NCI-H2227 treated with DMSO at 0.1 percent for 48 hours (cell line): ENCODE data around the gene WASF3.

ENCODE experiments used
- DNase-seq: peaks from one replicate; lab custom pipeline; 2025; lab: John Stamatoyannopoulos, UW

Gene WASF3

GRCh38 chr13:26681036-26681435 lies 123.6 kb downstream of the WASF3 start:
- no peak for DNase-seq

GRCh38 chr13:26682606-26683005 lies 125.1 kb downstream of the WASF3 start:
- no peak for DNase-seq

DNA sequence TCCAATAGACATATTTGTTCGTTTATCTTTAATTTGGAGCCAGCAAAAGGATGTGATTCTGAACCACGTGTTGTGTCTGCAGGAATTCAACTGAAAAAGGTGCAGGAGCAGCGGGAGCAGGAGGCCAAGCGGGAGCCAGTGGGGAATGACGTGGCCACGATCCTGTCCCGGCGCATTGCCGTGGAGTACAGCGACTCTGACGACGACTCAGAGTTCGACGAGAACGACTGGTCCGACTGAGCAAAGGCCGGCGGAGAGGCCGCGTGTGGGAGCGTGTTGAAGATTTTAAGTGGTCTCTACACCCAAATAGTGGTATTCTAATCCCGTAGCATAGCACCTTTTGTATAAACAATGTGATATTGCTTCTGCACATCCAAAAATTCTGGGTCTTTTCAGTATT lies 128.1 kb downstream of the WASF3 start:
- DNase-seq: no peak

- DNase-seq: no peak
These were observed 128.8 kb downstream of the WASF3 start for GRCh38 chr13:26686285-26686684.

DNA sequence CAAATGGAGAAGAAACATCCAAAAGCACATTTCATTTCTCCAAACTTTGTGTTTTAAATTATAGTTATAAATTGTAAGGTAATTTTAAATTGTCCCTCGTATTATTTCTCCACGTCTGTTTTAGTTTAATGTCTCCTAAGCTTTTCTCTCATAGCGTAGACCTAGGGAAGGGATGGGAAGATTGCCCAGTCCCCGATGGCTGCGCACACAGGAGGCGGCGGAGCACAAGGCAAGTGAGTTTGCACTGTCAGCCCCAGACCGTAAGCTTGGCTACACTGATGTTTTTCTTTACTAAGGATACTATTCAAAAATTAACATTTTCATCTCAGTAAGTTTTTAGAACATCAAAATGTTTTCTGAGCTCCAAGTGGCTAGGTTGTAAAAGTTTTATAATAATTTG lies 130.8 kb downstream of the WASF3 start:
- no peak for DNase-seq

GRCh38 chr13:26688980-26689379 lies 131.5 kb downstream of the WASF3 start:
- DNase-seq: no peak

- DNase-seq: no peak
These were observed 136.4 kb downstream of the WASF3 start for GRCh38 chr13:26693749-26694463.

GRCh38 chr13:26694609-26695359 lies 137.3 kb downstream of the WASF3 start:
- no peak for DNase-seq

DNA sequence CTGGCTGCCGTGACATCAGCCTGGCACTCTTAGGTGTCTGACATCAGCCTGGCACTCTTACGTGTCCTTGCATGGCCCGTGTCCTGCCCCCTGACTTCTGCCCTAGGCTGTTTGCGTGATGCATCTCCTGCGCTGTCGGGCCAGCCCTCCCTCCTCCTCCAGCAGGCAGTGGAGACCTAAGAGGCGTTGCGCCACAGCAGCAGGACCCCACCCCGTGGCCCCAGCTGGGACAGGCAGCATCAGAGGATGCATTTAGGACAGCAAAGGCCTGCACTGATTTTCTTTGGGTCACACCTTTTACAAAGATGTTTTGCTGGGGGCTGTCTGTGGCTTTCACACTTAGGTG lies 137.8 kb downstream of the WASF3 start:
- DNase-seq: no peak

GRCh38 chr13:26695891-26696311 lies 138.4 kb downstream of the WASF3 start:
- DNase-seq: no peak

DNA sequence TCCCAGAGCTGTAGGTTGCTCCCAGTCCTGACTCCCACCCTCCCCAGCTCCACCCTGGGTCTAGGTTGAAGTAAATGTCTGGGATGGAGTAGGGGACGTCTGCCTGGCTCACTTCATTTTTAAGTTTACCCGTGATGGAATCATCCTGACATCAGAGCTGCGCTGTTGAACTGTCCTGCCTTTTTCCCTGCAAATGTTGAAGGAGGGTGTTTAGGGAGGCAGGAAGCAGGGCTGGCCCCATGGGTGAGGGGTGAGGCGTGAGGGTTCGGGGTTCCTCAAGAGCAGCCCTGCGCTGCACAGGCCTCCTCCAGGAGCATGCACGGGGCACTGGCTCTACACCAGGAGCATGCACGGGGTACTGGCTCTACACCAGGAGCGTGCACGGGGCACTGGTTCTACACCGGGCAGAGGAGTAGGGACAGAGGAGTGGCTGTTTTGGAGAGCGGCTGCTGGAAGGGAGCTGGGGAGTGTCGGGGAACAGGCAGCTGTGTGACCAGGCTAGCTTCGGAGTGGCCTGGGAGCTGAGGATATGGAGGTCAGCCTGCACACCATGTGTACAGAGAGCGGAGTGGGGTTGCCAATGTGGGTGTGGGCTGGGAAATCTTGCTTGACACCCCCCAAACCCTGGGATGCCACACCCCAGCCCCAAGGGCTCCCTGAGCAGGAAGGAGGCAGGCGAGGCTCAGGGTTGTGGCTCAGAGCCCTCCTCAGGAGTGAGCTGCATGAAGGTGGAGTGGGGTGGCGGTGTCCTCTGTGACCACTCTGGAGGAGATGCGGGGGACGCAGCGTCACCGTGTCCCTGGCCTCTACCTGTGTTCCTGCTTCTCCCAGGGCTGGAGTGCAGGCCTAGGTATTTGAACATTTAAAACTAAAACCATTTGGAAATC lies 139.8 kb downstream of the WASF3 start:
- no peak for DNase-seq

DNA sequence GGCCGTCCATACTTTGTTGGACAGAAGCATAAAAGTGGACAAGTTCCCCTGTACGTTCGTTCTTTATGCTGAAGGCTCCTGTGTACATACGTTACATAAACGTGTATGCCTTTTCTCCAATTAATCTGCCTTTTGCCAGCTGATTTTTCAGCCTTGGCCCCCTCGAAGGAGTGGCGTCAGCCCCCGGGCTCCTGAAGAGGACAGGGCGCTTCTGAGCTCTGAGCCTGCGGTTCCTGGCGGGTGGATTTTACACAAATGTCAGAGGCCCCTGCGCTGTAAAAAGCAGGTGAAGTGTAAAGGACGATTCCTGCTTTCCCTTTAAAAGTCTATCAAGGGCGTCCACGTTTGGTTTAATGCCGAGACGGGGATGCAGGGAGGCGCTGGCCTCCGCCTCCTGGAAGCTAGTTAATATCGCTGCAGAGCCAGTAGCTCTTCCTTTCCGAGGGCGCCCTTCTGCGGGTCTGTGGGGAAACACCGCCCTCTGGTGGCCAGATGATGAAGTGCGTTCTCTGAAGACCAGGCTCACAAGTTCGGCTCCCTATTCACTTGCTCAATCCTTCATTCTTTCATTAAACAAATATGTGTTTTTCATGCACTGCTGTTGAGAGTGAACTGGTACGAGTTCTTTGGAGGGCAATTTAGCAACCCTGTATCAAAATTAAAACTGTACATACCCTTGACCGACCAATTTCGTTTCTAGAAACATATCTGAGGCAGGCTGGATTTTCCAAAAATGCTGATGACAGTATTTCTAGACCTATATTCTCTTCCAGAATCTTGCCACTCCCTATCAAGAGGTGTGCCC lies 141.1 kb downstream of the WASF3 start:
- DNase-seq: peak; percentile 86

- DNase-seq: no peak
These were observed 141.7 kb downstream of the WASF3 start for GRCh38 chr13:26699197-26699490.

DNA sequence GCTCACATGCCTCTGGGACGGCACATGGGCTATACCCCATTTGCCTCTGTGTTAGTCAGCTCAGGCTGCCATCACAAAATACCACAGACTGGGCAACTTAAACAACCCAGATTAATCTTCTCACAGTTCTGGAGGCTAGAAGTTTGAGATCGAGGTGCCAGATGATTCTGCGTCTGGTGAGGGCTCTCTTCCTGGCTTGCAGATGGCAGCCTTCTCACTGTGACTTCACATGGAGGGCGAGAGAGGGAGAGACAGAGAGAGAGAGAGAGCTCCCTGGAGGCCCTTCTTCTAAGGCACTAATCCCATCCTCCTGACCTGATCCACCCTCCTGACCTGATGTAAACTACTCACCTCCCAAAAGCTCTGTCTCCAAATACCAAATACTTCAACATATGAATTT lies 148.1 kb downstream of the WASF3 start:
- no peak for DNase-seq

GRCh38 chr13:26706381-26706780 lies 148.9 kb downstream of the WASF3 start:
- DNase-seq: no peak

DNA sequence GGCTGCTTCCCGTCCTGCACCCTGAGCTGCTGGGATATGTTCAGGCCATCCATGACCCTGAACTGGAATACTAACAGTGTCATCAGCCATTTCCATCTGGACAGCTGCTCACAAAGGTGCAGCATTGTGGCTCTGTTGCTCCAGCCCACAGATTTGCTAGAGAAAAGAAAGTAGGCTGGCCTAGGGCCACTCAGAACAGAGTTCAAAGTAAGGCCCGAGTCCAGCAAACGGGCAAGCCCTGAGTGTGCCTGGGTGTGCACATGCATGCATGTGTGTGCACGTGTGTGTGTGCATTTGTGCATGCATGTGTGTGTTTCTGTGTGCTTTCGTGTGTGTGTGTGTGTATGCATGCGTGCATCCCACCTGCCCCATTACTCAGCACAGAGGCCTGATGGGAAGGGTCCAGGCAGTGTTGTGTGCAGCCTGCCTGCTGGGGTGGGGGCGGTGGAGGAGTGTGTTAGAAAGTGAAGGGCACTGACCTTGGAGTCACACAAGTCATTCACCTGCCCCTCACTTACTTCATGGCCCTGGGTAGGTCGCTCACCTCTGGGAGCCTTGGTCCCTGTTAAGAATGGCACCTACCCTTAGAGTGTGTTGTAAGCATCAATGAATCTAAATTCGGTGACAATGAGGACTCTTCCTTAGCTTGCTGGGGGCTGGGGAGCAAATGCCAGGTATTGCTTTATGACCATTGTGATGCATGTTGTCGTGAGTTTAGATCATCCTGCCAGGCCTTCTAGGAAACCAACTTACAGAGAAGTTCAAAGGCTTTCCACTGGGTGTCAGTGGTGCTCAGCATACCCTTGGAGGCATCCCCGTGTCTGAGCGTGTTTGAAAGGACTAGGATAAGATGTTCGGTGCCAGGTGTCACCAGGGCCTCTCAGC lies 149.9 kb downstream of the WASF3 start:
- peak; percentile 54 for DNase-seq

- DNase-seq: no peak
These were observed 150.5 kb downstream of the WASF3 start for GRCh38 chr13:26708007-26708297.

DNA sequence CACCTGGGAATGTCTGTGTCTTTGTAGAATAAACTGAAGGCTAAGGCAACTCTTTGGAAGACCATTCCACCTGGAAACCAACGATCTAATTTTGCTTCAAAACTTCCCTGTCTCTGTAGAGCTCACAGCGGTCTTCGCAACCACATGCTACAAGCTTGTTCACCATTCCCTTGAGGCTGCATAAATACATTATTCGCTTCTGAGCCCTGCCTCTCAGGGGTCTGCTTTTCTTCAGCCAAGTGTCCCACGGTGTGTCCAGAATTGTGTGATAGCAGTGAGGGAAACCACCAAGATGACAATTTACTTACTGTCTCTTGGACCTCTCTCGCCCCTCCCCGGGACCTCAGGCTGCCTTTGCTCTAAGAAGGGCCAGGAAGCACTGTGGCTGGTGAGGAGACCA lies 152.0 kb downstream of the WASF3 start:
- DNase-seq: no peak

- no peak for DNase-seq
These were observed 152.7 kb downstream of the WASF3 start for GRCh38 chr13:26710166-26710565.

DNA sequence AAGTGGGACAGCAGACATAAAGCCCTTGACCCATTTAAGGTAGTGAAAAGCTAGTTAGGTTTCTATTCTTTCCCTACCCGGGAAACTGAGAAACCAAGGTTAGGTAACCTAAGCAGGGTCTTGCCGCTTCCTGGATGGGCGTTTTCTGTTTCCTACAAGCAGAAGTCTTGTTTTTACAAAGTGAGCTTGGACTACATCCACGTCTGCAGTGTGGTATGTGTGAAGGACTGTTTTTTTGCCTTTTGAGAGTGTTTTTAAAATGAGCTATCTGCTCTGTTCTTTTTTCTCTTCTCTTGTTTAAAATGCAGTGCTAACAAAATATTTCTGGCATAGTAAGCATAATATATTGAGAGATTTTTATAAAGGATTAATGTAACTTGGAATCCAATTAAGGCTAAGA lies 153.7 kb downstream of the WASF3 start:
- no peak for DNase-seq

DNA sequence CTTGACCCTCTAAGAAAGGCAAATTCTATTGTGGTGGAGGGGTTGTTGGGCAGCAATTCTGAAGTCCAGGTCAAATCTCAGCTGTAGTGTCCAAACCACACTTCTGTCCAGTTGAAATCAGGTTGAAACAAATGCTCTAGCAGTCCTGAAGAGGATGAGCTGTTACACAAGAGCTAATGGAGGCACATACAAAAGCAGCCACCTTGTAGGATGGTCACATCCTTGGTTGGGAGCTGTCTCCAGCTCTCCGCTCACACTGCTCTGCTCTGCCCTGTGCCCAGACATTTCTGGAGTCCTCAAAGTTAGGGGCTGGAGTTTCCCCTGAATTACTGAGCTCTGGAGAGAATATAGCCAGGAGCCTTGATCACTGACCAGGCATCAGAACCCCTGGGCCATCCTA lies 155.9 kb downstream of the WASF3 start:
- DNase-seq: no peak
